ENCODE results near the gene ESRRB.

Gene ESRRB

GRCh38 chr14:76396714-76397187, 20.8 kb downstream of the ESRRB start:
- H3K9me3 ChIP-seq (ENCODE audit: control insufficient read depth, insufficient read depth, low read depth, low read length), result no peaks in the 10 kb centered on the region
- H3K4me3 ChIP-seq (ENCODE audit: low read depth, low read length), result no peak overlapping the region
- POLR2A ChIA-PET, result no interaction called here
- CTCF ChIA-PET, result interaction anchor here (1.4 kb wide), 1 partner anchor 10 kb away, joined by 6 read pairs; no protein-coding TSS in a partner anchor
- no peaks in the 10 kb centered on the region for H3K4me1 ChIP-seq (ENCODE audit: control insufficient read depth, insufficient read depth, low read length)
- TF ChIP-seq ZNF692 (tag by site-specific recombination; IDR thresholded peaks at IDR 0.05) (no peak), MZF1 (tag by site-specific recombination; IDR thresholded peaks at IDR 0.05; ENCODE audit: borderline replicate concordance) (no peak), ZNF239 (tag by site-specific recombination; IDR thresholded peaks at IDR 0.05) (no peak), ZNF510 (tag by site-specific recombination; IDR thresholded peaks at IDR 0.05; ENCODE audit: insufficient replicate concordance) (no peak), ZFHX2 (tag by site-specific recombination; conservative IDR thresholded peaks at IDR 0.05) (peak; percentile 70), EGR2 (tag by site-specific recombination; IDR thresholded peaks at IDR 0.05; ENCODE audit: low read depth) (peak; percentile 62), ZNF544 (tag by site-specific recombination; IDR thresholded peaks at IDR 0.05) (no peak), ZSCAN16 (tag by site-specific recombination; IDR thresholded peaks at IDR 0.05) (no peak)
- TF ChIP-seq, protein P1, sequence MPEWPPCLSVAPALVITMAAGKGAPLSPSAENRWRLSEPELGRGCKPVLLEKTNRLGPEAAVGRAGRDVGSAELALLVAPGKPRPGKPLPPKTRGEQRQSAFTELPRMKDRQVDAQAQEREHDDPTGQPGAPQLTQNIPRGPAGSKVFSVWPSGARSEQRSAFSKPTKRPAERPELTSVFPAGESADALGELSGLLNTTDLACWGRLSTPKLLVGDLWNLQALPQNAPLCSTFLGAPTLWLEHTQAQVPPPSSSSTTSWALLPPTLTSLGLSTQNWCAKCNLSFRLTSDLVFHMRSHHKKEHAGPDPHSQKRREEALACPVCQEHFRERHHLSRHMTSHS (tag by site-specific recombination; IDR thresholded peaks at IDR 0.05), result no peak
- H3K27ac ChIP-seq (ENCODE audit: extremely low read depth, low read depth, low read length), result no peak overlapping the region
- H3K36me3 ChIP-seq (ENCODE audit: control insufficient read depth in 2 of 2, insufficient read depth in 1 of 2, low read length in 2 of 2), result no peaks in the 10 kb centered on the region

GRCh38 chr14:76405627-76406026, 29.7 kb downstream of the ESRRB start:
- Histone ChIP-seq H3K36me3 (ENCODE audit: control insufficient read depth in 2 of 2, insufficient read depth in 1 of 2, low read length in 2 of 2) (no peaks in the 10 kb centered on the region), H3K4me3 (ENCODE audit: low read depth, low read length) (no peak overlapping the region), H3K9me3 (ENCODE audit: control insufficient read depth, insufficient read depth, low read depth, low read length) (no peaks in the 10 kb centered on the region), H3K4me1 (ENCODE audit: control insufficient read depth, insufficient read depth, low read length) (no peaks in the 10 kb centered on the region), H3K27ac (ENCODE audit: extremely low read depth, low read depth, low read length) (no peak overlapping the region)
- CTCF ChIA-PET, result interaction anchor here (1.3 to 1.9 kb wide), 3 partner anchors 19 to 51 kb away, joined by 4 to 6 read pairs (median 6); no protein-coding TSS in a partner anchor
- no peak for TF ChIP-seq ZNF514 (tag by site-specific recombination; IDR thresholded peaks at IDR 0.05)
- TF ChIP-seq ZBTB17 (tag by site-specific recombination; IDR thresholded peaks at IDR 0.05), result 0 out of 2 replicates have a peak, but pooled peaks have one; percentile 13
- no peak for TF ChIP-seq SALL2 (tag by site-specific recombination; IDR thresholded peaks at IDR 0.05; ENCODE audit: borderline replicate concordance)
- TF ChIP-seq FEZF1 (tag by site-specific recombination; IDR thresholded peaks at IDR 0.05), result no peak
- POLR2A ChIA-PET, result interaction anchor here (0.7 kb wide), 1 partner anchor 468 kb away, joined by 4 read pairs; no protein-coding TSS in a partner anchor

DNA sequence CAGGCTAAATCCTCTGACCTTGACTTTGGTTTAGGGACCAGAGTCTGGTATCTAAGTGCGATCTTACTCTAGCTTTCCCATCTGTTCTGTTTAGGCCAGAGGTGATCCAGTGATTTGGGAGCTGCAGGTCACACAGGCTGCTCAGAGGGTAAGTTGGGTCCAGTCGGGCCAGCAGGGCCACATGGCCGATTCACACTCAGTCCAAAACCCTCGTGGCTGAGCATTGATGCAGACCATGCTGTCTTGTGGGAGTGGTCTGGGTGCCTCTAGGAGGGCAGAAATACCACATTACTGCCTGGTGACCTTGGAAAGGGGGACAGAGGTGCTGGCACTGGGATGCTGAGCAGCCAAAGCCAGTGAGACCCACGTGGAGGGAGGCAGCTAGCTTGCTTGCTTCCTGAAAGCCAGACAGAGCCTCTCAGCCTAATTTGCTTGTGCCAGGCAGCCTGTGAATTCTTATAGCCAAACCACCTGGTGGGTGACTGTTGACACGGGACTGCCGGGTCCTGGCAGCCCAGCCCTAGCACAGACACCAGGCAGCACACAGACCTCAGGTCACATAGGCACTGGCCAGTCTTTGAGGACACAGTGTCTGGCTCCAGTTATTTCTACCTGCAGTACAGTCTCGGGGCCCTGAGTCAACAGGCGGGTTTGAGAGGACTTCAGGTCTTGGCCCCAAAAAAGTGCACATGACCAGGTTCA, 31.7 kb downstream of the ESRRB start:
- TF ChIP-seq ZNF768 (tag by site-specific recombination; IDR thresholded peaks at IDR 0.05) (no peak), ZNF311 (tag by site-specific recombination; IDR thresholded peaks at IDR 0.05; ENCODE audit: borderline replicate concordance) (no peak), IKZF3 (tag by site-specific recombination; IDR thresholded peaks at IDR 0.05) (no peak), ZNF580 (tag by site-specific recombination; IDR thresholded peaks at IDR 0.05) (no peak), SETDB1 (IDR thresholded peaks at IDR 0.05; ENCODE audit: insufficient read length, low read length) (no peak), ZNF391 (tag by site-specific recombination; IDR thresholded peaks at IDR 0.05; ENCODE audit: borderline replicate concordance, low read depth) (no peak)
- no peak overlapping the region for H3K27ac ChIP-seq (ENCODE audit: extremely low read depth, low read depth, low read length)
- no peak overlapping the region for H3K4me3 ChIP-seq (ENCODE audit: low read depth, low read length)
- ChIA-PET CTCF (interaction anchor here (0.6 to 0.7 kb wide), 2 partner anchors 83 to 440 kb away, joined by 3 read pairs; no protein-coding TSS in a partner anchor), POLR2A (no interaction called here)
- no peaks in the 10 kb centered on the region for H3K4me1 ChIP-seq (ENCODE audit: control insufficient read depth, insufficient read depth, low read length)
- H3K9me3 ChIP-seq (ENCODE audit: control insufficient read depth, insufficient read depth, low read depth, low read length), result no peaks in the 10 kb centered on the region
- H3K36me3 ChIP-seq (ENCODE audit: control insufficient read depth in 2 of 2, insufficient read depth in 1 of 2, low read length in 2 of 2), result no peaks in the 10 kb centered on the region
